Gastrocnemius medialis (tissue), 4 donors: Measurements from ENCODE around the gene PSAPL1.

ENCODE experiments used
- CTCF ChIP-seq, 5 experiments: fragments of 450-650 bp in 3 of 5; fragments of 200-600 bp in 2 of 5; sonication (generic) in 2 of 5; IDR thresholded peaks in 4 of 5; conservative IDR thresholded peaks in 1 of 5; 1 replicate in 4 of 5; 2 replicates in 1 of 5; pipeline ENCODE4 v1.5.1; 2016 to 2019; ENCODE audit warnings: antibody characterized with exemption in 5 of 5, mild to moderate bottlenecking in 3 of 5, moderate library complexity in 3 of 5
- POLR2A ChIP-seq, 2 donors: fragments of 450-650 bp; IDR thresholded peaks; one replicate each; pipeline ENCODE4 v1.6.1; 2017; ENCODE audit warnings: antibody characterized with exemption in 2 of 2, mild to moderate bottlenecking in 2 of 2, moderate library complexity in 2 of 2

- no peak for TF ChIP-seq CTCF (IDR thresholded peaks at IDR 0.05 in 4 of 5, conservative IDR thresholded peaks at IDR 0.05 in 1 of 5)
- no peak for TF ChIP-seq POLR2A (IDR thresholded peaks at IDR 0.05)
These were observed 25.8 kb upstream of the PSAPL1 start for GRCh38 chr4:7460566-7460965.
